Measurements from ENCODE around the gene KIF17. TPM values are rescaled to one million over a fixed set of nuclear protein-coding genes. Genes with fewer than 3 reads are reported as not detected.
"Not testable (repeated sequence)": the region's sequence is repeated elsewhere in the genome, so short reads cannot be mapped to it uniquely, and the experiment has no call there.

KIF17 gene
- total RNA-seq, 2 donors from 2014 or later = 0.31 to 1.6 TPM

DNA sequence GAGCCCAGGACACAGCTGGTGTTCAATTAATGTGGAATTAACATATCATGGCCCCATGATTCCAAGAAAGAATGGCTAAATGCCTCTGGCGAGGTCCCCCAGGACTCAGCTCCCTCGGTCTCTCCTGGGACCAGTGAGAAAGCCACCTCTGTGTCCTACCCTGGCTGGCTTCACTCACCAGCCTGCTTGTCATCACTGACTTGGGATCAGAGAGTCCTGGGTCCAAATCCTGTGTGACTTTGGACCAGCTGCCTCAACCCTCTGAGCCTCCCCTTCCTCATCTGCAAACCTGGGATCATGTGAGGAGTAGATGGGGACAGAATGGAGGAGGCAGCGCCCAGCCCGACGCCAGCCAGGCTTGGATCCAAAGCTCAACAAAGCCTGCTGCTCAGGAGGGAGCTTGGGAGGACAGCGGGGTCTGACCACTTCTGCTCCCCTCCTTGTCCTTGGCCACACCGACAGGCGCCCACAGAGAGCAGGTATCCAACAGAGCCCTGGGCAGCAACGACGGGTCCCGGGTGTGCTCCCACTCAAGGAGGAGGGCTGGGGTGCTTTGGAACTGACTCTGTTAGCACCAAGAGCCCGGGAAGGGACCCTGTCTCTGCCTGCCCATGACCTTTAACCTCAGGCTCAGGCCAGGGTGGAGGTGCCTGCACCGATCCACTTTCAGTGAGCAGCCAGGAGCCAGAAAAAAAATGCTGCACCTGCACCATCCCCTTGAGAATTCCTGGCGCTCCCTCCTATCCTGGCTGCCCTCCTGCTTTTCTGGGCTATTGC lies 11.5 kb upstream of the KIF17 start:
- DNase-seq (no peak), ATAC-seq (no peak)
- intact Hi-C loops (cut with DNase I, micrococcal nuclease) = no loop called here

DNA sequence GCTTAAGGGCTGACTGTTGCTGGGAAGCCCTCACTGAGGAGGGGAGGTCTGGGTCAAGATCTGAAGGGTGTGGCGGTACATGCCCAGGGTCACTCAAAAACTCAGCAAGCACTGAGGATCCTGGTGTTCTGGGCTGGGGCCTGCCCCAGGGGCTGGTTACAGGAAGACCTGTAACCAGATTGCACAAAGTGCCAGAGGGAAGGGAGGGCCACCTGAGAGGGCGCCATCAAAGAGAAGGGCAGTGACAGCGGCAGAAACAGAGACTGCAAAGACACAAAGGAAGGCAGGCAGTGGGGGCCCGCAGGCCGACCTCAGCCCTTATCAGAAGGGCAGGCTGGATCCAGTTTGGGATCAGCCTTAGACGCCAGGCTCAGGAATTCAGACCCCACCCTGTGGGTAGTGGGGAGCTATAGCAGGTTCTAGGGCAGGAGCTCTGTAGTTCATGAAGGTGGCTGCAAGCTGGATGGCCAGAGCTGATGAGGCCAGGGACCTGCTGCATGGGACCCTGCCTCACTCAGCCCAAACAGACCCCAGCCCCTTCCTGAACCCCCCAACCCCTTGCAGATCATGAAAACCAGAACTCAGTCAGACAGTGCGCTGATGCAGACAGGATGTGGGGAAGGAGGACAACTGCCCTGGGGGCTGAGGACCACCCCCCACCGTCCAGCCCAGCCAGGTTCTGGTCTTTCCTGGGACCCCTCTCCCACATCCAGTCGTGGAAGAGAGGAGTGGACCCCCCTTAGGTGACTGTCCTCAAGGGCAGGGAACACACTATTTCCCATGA lies 10.8 kb upstream of the KIF17 start:
- ATAC-seq (no peak), DNase-seq (no peak)
- intact Hi-C loops (cut with DNase I, micrococcal nuclease) = no loop called here

DNA sequence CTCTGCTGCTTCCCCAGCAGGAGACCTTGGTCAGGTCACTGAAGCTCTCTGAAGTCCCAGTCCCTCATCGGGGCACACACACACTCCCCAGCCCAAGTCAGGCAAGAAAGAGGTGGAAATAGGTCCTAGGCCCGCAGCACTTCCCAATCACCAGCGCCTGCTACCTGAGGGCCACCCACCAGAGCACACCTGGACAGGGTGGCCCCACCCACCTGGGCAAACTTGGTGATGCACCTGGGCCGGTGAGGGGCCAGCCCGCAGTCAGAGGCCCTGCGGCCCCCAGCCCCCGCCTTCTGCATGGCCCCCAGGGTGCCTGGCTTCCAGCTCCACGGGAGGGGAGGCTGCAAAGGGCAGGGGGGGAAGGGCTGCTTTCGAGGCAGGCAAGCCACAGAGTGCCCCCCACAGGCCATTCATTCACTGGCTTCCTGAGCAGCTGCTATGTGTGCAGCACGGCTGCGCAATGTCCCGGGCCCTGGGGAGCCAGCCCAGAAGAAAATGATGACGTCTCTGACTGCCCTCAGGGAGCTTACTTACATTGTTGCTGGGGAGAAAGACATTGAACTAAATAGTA lies 10.0 kb upstream of the KIF17 start:
- intact Hi-C loops (cut with DNase I, micrococcal nuclease) = no loop called here
- no peak for ATAC-seq
- DNase-seq = no peak

DNA sequence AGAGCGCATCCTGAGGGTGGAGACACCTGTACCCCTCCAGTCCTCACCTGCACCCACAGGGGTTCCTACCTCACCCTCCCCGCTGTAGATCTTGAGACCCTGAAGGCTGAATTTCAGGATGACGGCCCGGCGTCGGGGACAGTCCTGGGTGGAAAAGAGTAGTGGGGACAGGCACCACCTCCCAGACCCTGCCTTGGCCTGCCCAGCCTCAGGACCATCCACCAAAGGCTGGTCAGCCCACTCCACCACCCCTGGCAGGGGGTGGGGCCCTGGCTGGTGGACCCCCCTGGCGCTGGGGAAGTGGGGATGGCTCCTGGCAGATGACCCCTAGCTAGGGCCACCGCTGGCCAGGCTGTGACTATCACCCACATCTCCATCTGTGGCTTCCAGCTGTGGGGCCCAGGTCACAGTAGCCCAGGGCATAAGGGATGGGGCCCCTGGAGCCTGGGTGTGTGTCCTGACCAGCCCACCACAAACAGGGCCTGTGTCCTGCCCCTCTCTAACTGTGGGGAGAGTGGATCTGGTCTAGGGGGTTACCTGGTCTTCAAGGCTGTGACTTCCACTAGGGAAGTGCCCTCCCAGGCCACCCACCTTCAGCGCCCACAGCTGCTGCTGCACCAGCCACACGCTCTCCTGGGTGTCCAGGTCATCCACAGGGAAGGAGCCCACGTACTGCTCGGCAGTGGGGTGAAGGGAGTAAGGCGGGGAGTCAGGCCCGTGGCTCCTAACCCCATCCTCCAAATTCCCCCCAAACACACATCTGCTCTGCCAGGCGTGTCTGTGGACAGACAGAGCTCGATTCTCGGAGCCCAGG lies 9.3 kb upstream of the KIF17 start:
- ATAC-seq (no peak), DNase-seq (no peak)
- intact Hi-C loops (cut with DNase I, micrococcal nuclease) = no loop called here

DNA sequence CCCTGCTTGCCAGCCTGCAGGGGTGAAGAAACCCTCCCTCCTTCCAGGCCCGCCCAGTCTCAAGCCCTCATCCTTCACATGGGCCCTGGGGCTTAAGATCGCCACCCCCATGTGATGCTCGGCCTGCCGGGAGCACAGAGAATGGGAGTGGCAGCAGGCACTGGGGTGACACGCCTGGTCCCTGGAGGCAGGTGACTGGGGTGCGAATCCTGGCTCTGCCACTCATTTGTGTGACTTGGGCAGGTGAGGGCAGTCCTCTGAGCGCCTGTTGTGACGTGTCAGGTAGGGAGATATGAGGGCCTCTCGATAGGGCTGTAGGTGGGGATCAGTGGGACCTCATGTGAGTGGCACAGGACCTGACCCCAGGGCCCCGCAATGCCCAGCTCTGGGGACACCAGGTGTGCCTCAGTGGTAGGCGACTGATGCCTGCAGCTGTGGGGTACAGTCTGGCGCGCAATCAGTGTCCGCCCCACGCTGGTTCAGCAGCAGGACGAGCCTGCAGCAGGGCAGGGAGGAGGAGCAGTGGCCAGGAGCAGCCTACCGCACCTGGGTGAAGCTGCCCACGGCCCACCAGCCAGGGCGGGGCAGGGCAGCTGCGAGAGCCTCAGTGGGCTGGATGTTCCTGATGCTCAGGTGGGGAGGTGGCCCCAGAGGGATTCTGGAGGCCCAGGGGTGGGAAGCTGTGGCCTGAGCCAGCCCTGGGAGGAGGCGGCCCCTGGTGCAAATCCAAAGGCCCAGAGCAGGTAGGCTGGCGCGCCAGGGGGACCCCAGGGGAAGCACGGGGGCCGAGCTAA lies 8.5 kb upstream of the KIF17 start:
- ATAC-seq = no peak
- intact Hi-C loops (cut with DNase I, micrococcal nuclease) = no loop called here
- no peak for DNase-seq

DNA sequence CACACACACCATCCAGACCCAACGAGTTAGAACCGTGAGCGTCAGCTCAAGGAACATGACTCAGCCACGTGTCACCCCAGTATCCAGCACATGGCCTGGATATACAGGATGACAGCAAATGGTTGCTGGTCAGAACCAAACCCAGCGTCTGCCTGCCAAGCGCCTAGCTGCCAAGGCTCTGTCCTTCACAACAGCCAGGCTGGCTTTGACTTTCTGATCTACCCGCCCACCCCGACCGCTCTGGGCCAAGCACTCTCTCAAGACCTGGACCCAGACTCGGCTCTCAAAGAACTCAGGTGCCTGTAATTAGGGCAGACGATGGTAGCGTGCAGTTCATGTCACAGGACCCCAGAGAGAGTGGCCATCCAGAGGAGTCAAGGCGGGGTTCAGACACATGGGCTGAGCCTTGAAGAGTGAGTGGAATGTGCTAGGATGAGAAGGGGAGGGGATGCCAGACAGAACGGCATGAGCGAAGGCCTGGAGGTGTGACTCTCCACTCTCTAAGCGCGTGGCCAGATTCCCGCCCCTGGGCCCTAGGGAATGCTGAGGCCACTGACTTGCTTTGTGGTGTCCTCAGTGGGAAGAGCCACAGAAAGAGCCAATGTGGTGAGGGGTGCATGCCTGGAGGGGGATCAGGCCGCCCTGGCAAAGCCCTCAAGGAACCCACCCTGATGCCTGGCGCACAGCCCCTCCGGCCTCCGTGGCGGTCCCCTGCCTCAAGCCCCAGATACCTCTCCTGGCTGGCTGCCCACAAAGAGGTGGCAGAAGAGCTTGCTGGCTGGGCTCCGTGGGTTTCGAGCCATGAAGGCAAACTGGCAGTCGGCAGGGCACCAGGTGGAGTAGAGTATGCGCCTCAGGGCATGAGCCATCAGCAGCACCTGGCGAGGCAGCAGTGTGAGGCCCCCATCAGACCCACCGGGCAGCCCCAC lies 7.6 kb upstream of the KIF17 start:
- intact Hi-C loops (cut with DNase I, micrococcal nuclease) = no loop called here
- DNase-seq (no peak), ATAC-seq (no peak)

DNA sequence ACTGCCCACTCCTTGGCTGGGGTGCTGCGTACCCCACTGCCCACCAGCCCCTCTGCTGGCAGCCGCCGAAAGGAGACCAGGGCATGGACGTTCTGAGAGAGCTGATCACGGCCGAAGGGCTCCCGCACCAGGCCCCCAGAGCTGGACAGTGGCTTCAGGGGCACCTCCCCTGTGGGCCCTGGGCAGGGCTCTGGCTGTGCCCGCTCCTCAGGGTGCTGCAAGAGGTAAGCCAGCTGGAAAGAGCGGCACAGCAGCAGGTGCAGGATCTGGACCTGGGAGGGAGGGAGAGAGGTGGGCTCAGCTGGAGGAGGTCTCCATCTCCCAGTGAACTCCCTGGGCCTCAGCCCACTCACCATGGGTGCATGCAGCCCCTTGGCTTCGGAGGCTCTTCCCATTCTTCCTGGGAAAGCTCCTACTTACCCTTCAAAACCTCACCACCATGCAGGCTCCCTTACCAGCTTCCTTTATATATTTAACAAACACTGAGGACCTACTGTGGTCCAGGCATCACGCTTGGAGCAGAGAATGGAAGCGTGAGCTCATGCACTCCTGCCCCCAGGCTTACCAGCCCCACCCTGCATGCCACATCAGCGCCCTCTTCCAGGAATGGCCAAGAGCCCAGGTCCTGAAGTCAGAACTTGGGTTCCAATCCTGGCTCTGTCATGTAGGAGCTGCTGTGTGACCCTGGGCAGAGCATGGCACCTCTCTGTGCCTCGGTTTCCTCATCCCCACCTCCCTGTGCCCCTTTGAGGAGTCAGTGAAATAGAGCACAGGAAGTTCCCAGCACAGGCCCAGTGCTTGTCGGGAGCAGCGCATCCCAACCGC lies 6.8 kb upstream of the KIF17 start:
- ATAC-seq (no peak), DNase-seq (no peak)
- intact Hi-C loops (cut with DNase I, micrococcal nuclease) = no loop called here

DNA sequence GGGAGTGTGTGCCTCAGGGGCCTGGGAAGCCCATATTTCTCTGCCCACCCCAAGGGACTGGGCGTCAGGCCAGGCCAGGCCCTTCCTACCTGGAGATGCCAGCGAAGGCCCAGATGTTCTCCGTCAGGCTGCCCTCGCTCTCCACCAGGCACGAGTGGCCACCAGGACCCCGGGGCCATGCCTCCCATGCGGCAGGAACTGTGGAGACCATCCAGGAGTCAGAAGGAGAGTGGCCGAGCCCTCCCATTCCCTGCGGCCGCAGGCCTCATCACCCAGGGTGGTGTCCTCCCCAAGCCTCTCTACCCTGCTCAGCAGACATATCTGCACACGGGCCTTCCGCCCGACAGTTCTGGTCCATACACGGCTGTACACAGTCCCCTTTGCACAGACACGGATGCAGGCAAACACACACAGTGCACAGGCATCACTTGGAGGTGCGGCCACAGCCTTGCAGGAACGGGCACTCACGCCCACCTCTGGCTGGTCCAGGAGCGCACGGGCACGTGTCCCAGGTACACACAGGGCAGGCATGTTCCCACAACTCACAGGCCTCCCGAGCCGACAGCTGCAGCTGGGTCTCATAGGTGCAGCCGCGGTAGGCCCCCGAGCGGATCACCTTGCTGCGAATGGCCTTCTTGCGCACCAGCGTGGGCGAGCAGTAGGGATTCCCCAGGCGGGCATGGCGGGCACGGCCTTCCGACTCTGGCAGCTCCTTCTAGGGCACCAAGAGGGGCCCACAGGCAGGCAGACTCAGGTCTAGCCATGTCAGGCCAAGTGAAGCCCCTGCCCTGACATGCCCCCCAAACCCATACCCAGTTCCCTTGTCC lies 5.9 kb upstream of the KIF17 start:
- no peak for ATAC-seq
- intact Hi-C loops (cut with DNase I, micrococcal nuclease) = no loop called here
- DNase-seq = no peak

DNA sequence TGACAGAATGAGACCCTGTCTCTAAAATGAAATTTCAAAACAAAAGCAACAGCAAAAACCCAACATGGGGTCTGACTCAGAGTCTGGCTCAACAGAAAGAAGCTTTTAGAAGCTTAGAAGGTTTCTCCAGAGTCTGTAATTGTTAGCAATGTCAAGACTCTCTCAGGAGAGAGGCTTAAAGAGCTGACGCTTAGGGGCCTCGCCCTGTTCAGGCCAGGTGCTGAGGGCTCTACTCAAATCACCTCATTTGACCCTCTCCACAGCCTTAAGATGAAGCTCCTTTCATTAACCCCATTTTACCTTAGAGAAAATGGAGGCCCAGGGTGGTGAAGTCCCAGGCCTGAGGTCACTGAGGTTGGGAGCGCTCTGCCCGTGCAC lies 5.3 kb upstream of the KIF17 start:
- ATAC-seq (no peak), DNase-seq (no peak)
- intact Hi-C loops (cut with DNase I, micrococcal nuclease) = no loop called here

DNA sequence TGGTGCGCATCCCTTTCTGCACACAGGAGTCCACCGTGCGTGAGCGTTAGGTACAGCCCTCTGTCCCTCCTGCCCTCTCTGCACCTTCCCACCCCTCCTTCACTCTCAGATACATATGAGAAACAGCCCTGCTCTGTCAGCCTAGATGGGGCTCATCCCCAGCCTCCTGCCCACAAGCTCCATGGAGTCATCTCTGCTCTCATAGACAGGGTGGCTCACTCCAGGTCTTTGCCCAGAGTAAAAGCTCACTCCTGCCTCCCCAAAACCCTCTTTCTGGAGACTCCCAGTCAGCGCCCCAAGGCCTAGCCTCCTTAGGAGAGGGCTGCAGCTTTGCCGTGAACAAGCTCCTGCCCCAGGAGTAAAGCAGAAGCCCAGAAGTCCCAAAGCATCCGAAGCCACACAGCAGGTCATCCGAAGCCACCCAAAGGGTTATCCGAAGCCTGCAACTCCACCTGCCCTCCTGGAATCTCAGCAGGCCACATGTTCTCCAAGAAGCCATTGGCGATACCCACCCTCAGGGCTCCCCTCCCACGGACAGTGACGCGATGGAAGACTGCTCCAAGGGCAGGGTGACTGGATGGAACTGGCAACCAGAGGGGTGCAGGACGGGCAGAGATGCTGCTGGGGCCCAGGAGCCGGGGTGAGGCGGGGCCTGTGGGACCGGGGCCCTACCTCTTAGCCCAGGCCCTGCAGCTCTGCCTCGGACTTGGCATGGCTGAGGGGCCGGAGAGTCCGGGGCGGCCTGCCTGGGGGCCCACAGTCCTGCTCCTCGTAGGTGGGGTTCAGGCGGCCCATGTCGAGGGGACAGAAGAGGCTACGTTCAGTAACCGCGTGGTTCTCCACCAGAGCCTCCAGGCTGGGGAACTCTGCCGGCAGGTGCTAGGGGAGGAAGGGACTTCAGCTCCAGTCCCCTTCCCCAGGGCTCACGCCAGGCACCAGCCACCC lies 3.6 kb upstream of the KIF17 start:
- no peak for ATAC-seq
- intact Hi-C loops (cut with DNase I, micrococcal nuclease) = no loop called here
- peak in 1 of 2 donors; percentile 15 for DNase-seq

DNA sequence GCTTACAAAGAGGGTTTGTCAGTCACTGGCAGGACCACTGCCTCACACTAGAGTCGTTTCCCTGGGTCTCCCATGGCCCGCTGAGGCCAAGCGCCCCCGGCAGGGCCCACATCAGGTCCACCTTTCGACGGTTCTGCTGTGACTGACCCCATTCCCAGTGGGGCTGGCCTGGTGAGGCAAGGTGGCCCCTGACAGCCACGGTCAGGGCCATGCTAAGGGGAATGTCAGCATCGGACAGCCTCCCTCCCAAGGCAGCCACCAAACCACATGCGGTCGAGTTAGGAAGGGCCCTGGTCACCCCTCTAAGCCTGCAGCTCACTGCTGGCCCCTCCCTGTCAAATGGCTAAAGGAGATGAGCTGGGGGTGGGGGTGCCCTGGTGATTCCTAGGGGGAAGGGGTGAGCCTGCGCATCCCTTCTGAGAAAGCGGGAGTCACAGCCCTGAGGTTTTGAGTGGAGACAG lies 2.9 kb upstream of the KIF17 start:
- DNase-seq = peak in 1 of 2 donors; percentile 18
- ATAC-seq = no peak
- intact Hi-C loops (cut with DNase I, micrococcal nuclease) = no loop called here

DNA sequence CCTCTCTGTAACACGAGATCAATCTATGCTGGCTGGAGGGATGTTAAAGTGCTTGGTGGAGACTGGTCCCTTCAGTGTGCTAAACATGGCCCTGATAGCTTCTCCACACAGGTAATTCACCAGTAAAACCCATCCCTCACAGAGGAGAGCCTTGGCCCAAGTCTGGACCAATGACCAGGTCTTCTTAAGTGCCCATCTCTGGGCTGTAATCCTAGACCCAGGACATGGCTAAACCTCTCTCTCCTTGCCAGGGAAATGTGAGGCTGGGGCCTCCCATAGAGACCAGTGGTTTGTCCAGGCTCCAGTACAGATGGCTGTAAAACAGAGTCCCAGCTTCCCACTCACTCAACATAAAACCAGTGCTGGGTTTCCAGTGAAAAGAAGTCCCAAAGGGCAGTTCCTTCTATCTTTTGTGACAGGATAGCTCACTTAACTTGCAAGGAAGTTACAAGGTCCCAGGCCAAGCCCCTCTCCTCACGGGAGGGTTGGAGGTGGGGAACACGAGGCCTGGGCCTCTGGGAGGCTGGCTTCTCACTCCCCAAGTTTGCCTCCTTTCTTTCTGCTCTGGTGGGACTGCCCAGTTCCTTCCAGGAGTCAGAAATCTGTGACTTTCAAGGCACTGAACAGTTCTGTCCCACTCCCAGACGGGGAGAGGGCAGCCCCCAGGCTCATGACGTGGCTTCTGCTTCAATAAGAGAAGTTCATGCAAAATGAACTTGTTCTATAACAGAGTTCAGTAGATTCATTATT lies 2.2 kb upstream of the KIF17 start:
- intact Hi-C loops (cut with DNase I, micrococcal nuclease) = no loop called here
- peak in 1 of 2 donors; percentile 3 for DNase-seq
- ATAC-seq = no peak

DNA sequence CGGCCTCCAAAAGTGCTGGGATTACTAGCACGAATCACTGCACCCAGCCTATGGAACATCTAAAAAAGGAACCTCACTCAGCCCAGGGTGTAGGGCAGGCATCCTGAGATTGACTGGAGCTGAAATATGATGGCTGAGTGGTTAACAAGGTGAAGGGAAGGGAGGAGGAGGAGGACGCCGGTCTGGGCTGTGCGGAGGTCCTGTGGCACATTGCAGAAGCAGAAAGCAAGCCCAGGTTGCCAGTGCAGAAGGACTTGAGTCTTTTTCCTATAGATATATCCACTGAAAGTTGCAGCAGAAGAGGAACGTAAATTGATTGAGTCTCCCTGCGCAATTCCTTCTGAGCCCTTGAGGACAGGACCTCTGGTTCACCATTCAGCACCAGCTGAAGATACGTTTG lies 1.5 kb upstream of the KIF17 start:
- intact Hi-C loops (cut with DNase I, micrococcal nuclease) = no loop called here
- no peak for ATAC-seq
- DNase-seq = peak in 1 of 2 donors; percentile 2

DNA sequence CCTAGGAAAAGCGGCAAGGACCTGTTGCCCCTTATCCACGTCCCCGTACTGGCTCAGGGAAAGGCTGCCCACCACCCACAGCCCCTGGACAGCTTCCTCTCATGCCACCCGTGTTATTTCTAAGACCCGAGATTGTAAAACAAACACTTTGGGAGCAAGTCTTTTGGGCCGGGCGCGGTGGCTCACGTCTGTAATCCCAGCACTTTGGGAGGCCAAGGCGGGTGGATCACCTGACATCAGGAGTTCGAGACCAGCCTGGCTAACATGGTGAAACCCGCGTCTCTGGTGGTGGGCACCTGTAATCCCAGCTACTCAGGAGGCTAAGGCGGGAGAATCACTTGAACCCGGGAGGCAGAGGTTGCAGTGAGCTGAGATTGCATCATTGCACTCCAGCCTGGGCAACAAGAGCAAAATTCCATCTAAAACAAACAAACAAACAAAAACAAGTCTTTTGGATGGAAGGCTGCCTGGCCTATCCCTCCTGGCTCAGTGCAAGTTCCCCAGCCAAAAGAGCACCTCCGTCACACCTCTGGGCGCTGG lies 606 bp upstream of the KIF17 start:
- DNase-seq = peak in 1 of 2 donors; percentile 19
- ATAC-seq; intact Hi-C loops (cut with DNase I, micrococcal nuclease): not testable (repeated sequence)

Data from left colon (tissue), 2 donors.